HepG2 (cell line): ENCODE results near the gene VWA7. TPM values are rescaled to one million over a fixed set of nuclear protein-coding genes. Genes with fewer than 3 reads are reported as not detected.

Source experiments
- HOXA7 ChIP-seq: sonication (generic); formaldehyde crosslinking; IDR thresholded peaks from 2 replicates; pipeline ENCODE4 v1.8.1; 2022; ENCODE audit warnings: mild to moderate bottlenecking, missing genetic modification reagents, moderate library complexity
- KLF16 ChIP-seq, 2 experiments: sonication (generic) in 1 of 2; formaldehyde crosslinking in 1 of 2; IDR thresholded peaks; 2 replicates each; pipeline versions ENCODE4 v1.6.1 to v1.8.0; 2016 to 2023; ENCODE audit warnings: missing genetic modification reagents in 2 of 2, missing compliant biosample characterization in 1 of 2
- STAT6 ChIP-seq: sonication (generic); formaldehyde crosslinking; IDR thresholded peaks from 2 replicates; pipeline ENCODE4 v1.4.0; 2020; ENCODE audit warnings: missing genetic modification reagents, mild to moderate bottlenecking, borderline replicate concordance
- TOE1 ChIP-seq: sonication (generic); formaldehyde crosslinking; IDR thresholded peaks from 2 replicates; pipeline ENCODE4 v1.4.0; 2020; ENCODE audit warnings: mild to moderate bottlenecking, missing genetic modification reagents
- ZNF318 ChIP-seq: sonication (generic); formaldehyde crosslinking; IDR thresholded peaks from 2 replicates; pipeline ENCODE4 v1.4.0; 2020; ENCODE audit warnings: mild to moderate bottlenecking, missing genetic modification reagents
- ZNF33B ChIP-seq: sonication (generic); formaldehyde crosslinking; IDR thresholded peaks from 2 replicates; pipeline ENCODE4 v1.5.1; 2020; ENCODE audit warnings: mild to moderate bottlenecking, missing genetic modification reagents
- ZNF547 ChIP-seq: sonication (generic); formaldehyde crosslinking; IDR thresholded peaks from 2 replicates; pipeline ENCODE4 v1.5.1; 2020; ENCODE audit warnings: mild to moderate bottlenecking, missing genetic modification reagents
- polyA plus RNA-seq, 8 experiments: library from polyadenylated mRNA; depleted of rRNA in 3 of 8; stranded (reverse) in 7 of 8; unstranded in 1 of 8; fragments of >200 nt; fragmentation: Illumina TruSeq in 4 of 8; extraction: Trizol in 4 of 8; gene quantifications; 2 replicates each; pipeline versions ENCODE4 v1.2.1 to v1.2.3, GENCODE V29; 2011 to 2016; ENCODE audit warnings: low read depth in 4 of 8, missing spikeins in 1 of 8, mixed read lengths in 1 of 8; ENCODE audit not compliant: insufficient read depth in 1 of 8
- total RNA-seq, 5 experiments: library from RNA; depleted of rRNA; stranded (reverse); fragments of >200 nt; fragmentation: Illumina TruSeq; extraction: Trizol; gene quantifications; 2 replicates each; pipeline ENCODE4 v1.2.3, GENCODE V29; 2016; ENCODE audit warnings: low read depth in 1 of 5
- TF ChIP-seq, protein P1 (sequence below): sonication (generic); formaldehyde crosslinking; IDR thresholded peaks from 2 replicates; pipeline ENCODE4 v1.4.0; 2020; ENCODE audit warnings: missing genetic modification reagents
- TF ChIP-seq, protein P2 (sequence below): sonication (generic); formaldehyde crosslinking; IDR thresholded peaks from 2 replicates; pipeline ENCODE4 v1.5.1; 2020; ENCODE audit warnings: mild to moderate bottlenecking, missing genetic modification reagents, moderate library complexity
- TF ChIP-seq, protein P3 (sequence below): sonication (generic); formaldehyde crosslinking; IDR thresholded peaks from 2 replicates; pipeline ENCODE4 v1.5.0; 2020; ENCODE audit warnings: missing genetic modification reagents

The VWA7 gene
- total and polyA plus RNA-seq, 2 of the 13 experiments (the other 11 are each of a cell fraction or from before 2014, with no cell fraction given): 0.86 to 3.3 TPM

DNA sequence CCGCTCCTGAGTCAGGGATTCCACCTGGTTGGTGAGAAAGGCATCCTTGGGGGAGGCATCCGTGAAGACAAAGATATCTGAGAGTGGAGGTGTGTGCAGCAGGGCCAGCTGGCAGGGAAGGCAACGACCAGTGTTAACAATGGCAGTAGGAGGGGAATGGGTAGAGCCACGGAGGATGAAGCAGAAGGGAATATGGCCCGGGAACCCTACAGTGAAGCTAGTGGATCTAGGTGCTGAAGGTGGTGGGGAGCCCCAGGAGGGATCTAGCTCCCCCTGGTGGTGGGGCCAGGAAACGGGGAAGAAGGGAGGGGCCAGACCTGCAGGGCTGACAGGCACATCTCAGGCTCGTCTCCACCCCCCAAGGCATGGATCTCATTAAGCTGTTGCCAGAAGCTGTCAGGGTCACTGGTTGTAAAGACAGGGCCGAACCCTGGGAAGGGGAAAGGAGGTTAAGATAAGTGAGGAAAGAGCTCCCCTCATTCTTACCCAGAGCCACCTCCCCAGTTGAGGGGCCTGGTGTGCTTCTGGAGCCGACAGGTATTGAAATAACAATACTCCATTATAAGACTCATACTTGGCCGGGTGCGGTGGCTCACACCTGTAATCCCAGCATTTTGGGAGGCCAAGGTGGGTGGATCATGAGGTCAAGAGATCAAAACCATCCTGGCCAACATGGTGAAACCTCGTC lies 7.3 kb downstream of the VWA7 start (continued):
- TF ChIP-seq STAT6 (CRISPR knock-in tag) (no peak), ZNF318 (CRISPR knock-in tag) (no peak), TOE1 (no peak), ZNF33B (CRISPR knock-in tag) (no peak), HOXA7 (no peak), KLF16 (CRISPR knock-in tag; IDR thresholded peaks at IDR 0.05) (peak in 1 of 2 experiments; percentile 78; a peak in 2 of 4 replicates), ZNF547 (CRISPR knock-in tag) (no peak)
- TF ChIP-seq, protein P1, sequence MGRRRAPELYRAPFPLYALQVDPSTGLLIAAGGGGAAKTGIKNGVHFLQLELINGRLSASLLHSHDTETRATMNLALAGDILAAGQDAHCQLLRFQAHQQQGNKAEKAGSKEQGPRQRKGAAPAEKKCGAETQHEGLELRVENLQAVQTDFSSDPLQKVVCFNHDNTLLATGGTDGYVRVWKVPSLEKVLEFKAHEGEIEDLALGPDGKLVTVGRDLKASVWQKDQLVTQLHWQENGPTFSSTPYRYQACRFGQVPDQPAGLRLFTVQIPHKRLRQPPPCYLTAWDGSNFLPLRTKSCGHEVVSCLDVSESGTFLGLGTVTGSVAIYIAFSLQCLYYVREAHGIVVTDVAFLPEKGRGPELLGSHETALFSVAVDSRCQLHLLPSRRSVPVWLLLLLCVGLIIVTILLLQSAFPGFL (CRISPR knock-in tag): no peak
- TF ChIP-seq, protein P2, sequence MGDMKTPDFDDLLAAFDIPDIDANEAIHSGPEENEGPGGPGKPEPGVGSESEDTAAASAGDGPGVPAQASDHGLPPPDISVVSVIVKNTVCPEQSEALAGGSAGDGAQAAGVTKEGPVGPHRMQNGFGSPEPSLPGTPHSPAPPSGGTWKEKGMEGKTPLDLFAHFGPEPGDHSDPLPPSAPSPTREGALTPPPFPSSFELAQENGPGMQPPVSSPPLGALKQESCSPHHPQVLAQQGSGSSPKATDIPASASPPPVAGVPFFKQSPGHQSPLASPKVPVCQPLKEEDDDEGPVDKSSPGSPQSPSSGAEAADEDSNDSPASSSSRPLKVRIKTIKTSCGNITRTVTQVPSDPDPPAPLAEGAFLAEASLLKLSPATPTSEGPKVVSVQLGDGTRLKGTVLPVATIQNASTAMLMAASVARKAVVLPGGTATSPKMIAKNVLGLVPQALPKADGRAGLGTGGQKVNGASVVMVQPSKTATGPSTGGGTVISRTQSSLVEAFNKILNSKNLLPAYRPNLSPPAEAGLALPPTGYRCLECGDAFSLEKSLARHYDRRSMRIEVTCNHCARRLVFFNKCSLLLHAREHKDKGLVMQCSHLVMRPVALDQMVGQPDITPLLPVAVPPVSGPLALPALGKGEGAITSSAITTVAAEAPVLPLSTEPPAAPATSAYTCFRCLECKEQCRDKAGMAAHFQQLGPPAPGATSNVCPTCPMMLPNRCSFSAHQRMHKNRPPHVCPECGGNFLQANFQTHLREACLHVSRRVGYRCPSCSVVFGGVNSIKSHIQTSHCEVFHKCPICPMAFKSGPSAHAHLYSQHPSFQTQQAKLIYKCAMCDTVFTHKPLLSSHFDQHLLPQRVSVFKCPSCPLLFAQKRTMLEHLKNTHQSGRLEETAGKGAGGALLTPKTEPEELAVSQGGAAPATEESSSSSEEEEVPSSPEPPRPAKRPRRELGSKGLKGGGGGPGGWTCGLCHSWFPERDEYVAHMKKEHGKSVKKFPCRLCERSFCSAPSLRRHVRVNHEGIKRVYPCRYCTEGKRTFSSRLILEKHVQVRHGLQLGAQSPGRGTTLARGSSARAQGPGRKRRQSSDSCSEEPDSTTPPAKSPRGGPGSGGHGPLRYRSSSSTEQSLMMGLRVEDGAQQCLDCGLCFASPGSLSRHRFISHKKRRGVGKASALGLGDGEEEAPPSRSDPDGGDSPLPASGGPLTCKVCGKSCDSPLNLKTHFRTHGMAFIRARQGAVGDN (CRISPR knock-in tag): peak; percentile 66
- TF ChIP-seq, protein P3, sequence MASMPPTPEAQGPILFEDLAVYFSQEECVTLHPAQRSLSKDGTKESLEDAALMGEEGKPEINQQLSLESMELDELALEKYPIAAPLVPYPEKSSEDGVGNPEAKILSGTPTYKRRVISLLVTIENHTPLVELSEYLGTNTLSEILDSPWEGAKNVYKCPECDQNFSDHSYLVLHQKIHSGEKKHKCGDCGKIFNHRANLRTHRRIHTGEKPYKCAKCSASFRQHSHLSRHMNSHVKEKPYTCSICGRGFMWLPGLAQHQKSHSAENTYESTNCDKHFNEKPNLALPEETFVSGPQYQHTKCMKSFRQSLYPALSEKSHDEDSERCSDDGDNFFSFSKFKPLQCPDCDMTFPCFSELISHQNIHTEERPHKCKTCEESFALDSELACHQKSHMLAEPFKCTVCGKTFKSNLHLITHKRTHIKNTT (CRISPR knock-in tag): no peak
